Measurements from ENCODE around the gene APOBEC3F. TPM values are rescaled to one million over a fixed set of nuclear protein-coding genes. Genes with fewer than 3 reads are reported as not detected.
"Not testable (repeated sequence)": the region's sequence is repeated elsewhere in the genome, so short reads cannot be mapped to it uniquely, and the experiment has no call there.

APOBEC3F gene
- total RNA-seq, 3 donors from 2014 or later, result 1.9 to 7.9 (median 5.9) TPM

- TF ChIP-seq POLR2AphosphoS5 (IDR thresholded peaks at IDR 0.05) (no peak), CTCF (IDR thresholded peaks at IDR 0.05) (no peak), POLR2A (IDR thresholded peaks at IDR 0.05) (no peak)
- no peak for DNase-seq (ENCODE audit: low spot score in 2 of 2)
- H3K9me3 ChIP-seq, result no peaks in the 10 kb centered on the region
- no peaks in the 10 kb centered on the region for H3K4me1 ChIP-seq
- H3K4me3 ChIP-seq, result no peak overlapping the region
- intact Hi-C loops (cut with DNase I; ENCODE audit: low total_unique reads), result no loop called here
- H3K36me3 ChIP-seq, result no peaks in the 10 kb centered on the region
- H3K27ac ChIP-seq, result no peak overlapping the region
- no peaks in the 10 kb centered on the region for H3K27me3 ChIP-seq
Measured at GRCh38 chr22:39010946-39011345, 29.7 kb upstream of the APOBEC3F start.

- Histone ChIP-seq H3K36me3 (no peaks in the 10 kb centered on the region), H3K27me3 (no peaks in the 10 kb centered on the region), H3K4me3 (no peak overlapping the region), H3K4me1 (no peaks in the 10 kb centered on the region), H3K27ac (no peak overlapping the region), H3K9me3 (no peaks in the 10 kb centered on the region)
- no peak for DNase-seq (ENCODE audit: low spot score in 2 of 2)
- TF ChIP-seq CTCF (IDR thresholded peaks at IDR 0.05) (no peak), POLR2AphosphoS5 (IDR thresholded peaks at IDR 0.05) (no peak)
- intact Hi-C loops (cut with DNase I; ENCODE audit: low total_unique reads), result no loop called here
Measured at GRCh38 chr22:39012533-39013511, 27.8 kb upstream of the APOBEC3F start.

GRCh38 chr22:39013561-39013941, 27.1 kb upstream of the APOBEC3F start:
- H3K27me3 ChIP-seq; H3K36me3 ChIP-seq; H3K9me3 ChIP-seq; DNase-seq (ENCODE audit: low spot score in 2 of 2); intact Hi-C loops (cut with DNase I; ENCODE audit: low total_unique reads); H3K4me1 ChIP-seq: not testable (repeated sequence)
- Histone ChIP-seq H3K27ac (peak overlapping the region; percentile 86 to 97), H3K4me3 (peak overlapping the region; percentile 50 to 79 (median 59))

- Histone ChIP-seq H3K4me3 (peak within 1 kb of the TSS; percentile 50 to 79 (median 59)), H3K36me3 (no peaks in the 10 kb centered on the region), H3K4me1 (no peaks in the 10 kb centered on the region), H3K27ac (peak within 1 kb of the TSS; percentile 86 to 97), H3K27me3 (no peaks in the 10 kb centered on the region), H3K9me3 (no peaks in the 10 kb centered on the region)
- DNase-seq (ENCODE audit: low spot score in 2 of 2), result peak; percentile 74
- intact Hi-C loops (cut with DNase I; ENCODE audit: low total_unique reads), result no loop called here
- TF ChIP-seq POLR2AphosphoS5 (IDR thresholded peaks at IDR 0.05) (peak in 1 of 3 donors; percentile 46), POLR2A (IDR thresholded peaks at IDR 0.05) (peak; percentile 54), CTCF (IDR thresholded peaks at IDR 0.05) (no peak)
Measured at GRCh38 chr22:39013942-39014722, 26.5 kb upstream of the APOBEC3F start, which contains the start of gene APOBEC3C. TSS of gene APOBEC3C (plus strand) at chr22:39014257. CDS start at chr22:39014363, 106 bp downstream.

- intact Hi-C loops (cut with DNase I; ENCODE audit: low total_unique reads), result not testable (repeated sequence)
Measured at GRCh38 chr22:39014723-39015121, 25.9 kb upstream of the APOBEC3F start.

GRCh38 chr22:39016592-39016991, 24.1 kb upstream of the APOBEC3F start:
- Histone ChIP-seq H3K4me1 (no peaks in the 10 kb centered on the region), H3K9me3 (no peaks in the 10 kb centered on the region), H3K36me3 (no peaks in the 10 kb centered on the region), H3K4me3 (no peak overlapping the region), H3K27me3 (no peaks in the 10 kb centered on the region), H3K27ac (no peak overlapping the region)
- no peak for DNase-seq (ENCODE audit: low spot score in 2 of 2)
- TF ChIP-seq POLR2AphosphoS5 (IDR thresholded peaks at IDR 0.05) (no peak), CTCF (IDR thresholded peaks at IDR 0.05) (no peak), POLR2A (IDR thresholded peaks at IDR 0.05) (no peak)
- intact Hi-C loops (cut with DNase I; ENCODE audit: low total_unique reads), result no loop called here

More at GRCh38 chr22:39014723-39015121, 25.9 kb upstream of the APOBEC3F start:
- Histone ChIP-seq H3K27ac (peak overlapping the region; percentile 86 to 97), H3K4me3 (peak overlapping the region; percentile 50 to 79 (median 59))
- not testable (repeated sequence) for H3K4me1 ChIP-seq; H3K36me3 ChIP-seq; H3K9me3 ChIP-seq; H3K27me3 ChIP-seq; DNase-seq (ENCODE audit: low spot score in 2 of 2)
